Measurements from ENCODE around the gene VWA8.

GRCh38 chr13:41660411-41660810 lies 300.5 kb downstream of the VWA8 start:
- TF ChIP-seq GATA2 (IDR thresholded peaks at IDR 0.05; ENCODE audit: low read depth, low read length) (no peak), GATA3 (IDR thresholded peaks at IDR 0.05; ENCODE audit: low read depth, low read length) (no peak)
